Stimulated activated memory B cell treated with anti-CD40 and anti-IgM and Interleukin-4, amounts not matched to agents 10 μg/mL and 1 μg/mL and 100 μg/mL, for 72 hours (primary cell): ENCODE results near the gene ENO2.

Experiments used
- ATAC-seq: fragments of 150-1000 bp; cut with Tn5 transposase; 2 replicates; pipeline ENCODE4 v1.10.0; 2021
- H3K27ac Mint-ChIP-seq: one replicate; pipeline ENCODE4 v1.8.0; 2022; ENCODE audit warnings: mild to moderate bottlenecking, mixed read lengths
- H3K27me3 Mint-ChIP-seq: one replicate; pipeline ENCODE4 v1.8.0; 2022; ENCODE audit warnings: mixed read lengths
- H3K36me3 Mint-ChIP-seq: one replicate; pipeline ENCODE4 v1.8.0; 2022; ENCODE audit warnings: mixed read lengths
- H3K4me1 Mint-ChIP-seq: one replicate; pipeline ENCODE4 v1.8.0; 2022; ENCODE audit warnings: mixed read lengths
- H3K4me3 Mint-ChIP-seq: one replicate; pipeline ENCODE4 v1.8.0; 2022; ENCODE audit warnings: mild to moderate bottlenecking, moderate library complexity, mixed read lengths
- H3K9me3 Mint-ChIP-seq: one replicate; pipeline ENCODE4 v1.8.0; 2022; ENCODE audit warnings: mixed read lengths

ENO2 gene

GRCh38 chr12:6954316-6955107 is 40.1 kb downstream of the ENO2 start:
- Mint-ChIP-seq H3K36me3 (peaks cover 73% of the 10 kb centered on the region), H3K4me3 (peak overlapping the region; percentile 96), H3K27me3 (no peaks in the 10 kb centered on the region), H3K4me1 (peaks cover 88% of the 10 kb centered on the region), H3K9me3 (no peaks in the 10 kb centered on the region), H3K27ac (peak overlapping the region; percentile 98)
- no peak for ATAC-seq

- H3K27ac Mint-ChIP-seq: peak overlapping the region; percentile 98
- H3K9me3 Mint-ChIP-seq: no peaks in the 10 kb centered on the region
- peaks cover 80% of the 10 kb centered on the region for H3K36me3 Mint-ChIP-seq
- H3K4me1 Mint-ChIP-seq: peaks cover 88% of the 10 kb centered on the region
- peak overlapping the region; percentile 96 for H3K4me3 Mint-ChIP-seq
- no peaks in the 10 kb centered on the region for H3K27me3 Mint-ChIP-seq
- no peak for ATAC-seq
These were observed 41.0 kb downstream of the ENO2 start for GRCh38 chr12:6955108-6956020.

GRCh38 chr12:6956021-6956727 is 41.8 kb downstream of the ENO2 start:
- Mint-ChIP-seq H3K4me1 (peaks cover 88% of the 10 kb centered on the region), H3K27me3 (no peaks in the 10 kb centered on the region), H3K27ac (peak overlapping the region; percentile 98)

GRCh38 chr12:6957151-6957701 is 42.8 kb downstream of the ENO2 start:
- H3K9me3 Mint-ChIP-seq: no peaks in the 10 kb centered on the region
- H3K27ac Mint-ChIP-seq: peak overlapping the region; percentile 98
- H3K4me1 Mint-ChIP-seq: peaks cover 98% of the 10 kb centered on the region
- ATAC-seq: no peak
- no peaks in the 10 kb centered on the region for H3K27me3 Mint-ChIP-seq
- H3K4me3 Mint-ChIP-seq: peak overlapping the region; percentile 96
- peaks cover 76% of the 10 kb centered on the region for H3K36me3 Mint-ChIP-seq

More at GRCh38 chr12:6956021-6956727, 41.8 kb downstream of the ENO2 start:
- ATAC-seq: no peak
- Mint-ChIP-seq H3K9me3 (no peaks in the 10 kb centered on the region), H3K36me3 (peaks cover 83% of the 10 kb centered on the region), H3K4me3 (peak overlapping the region; percentile 96)

- Mint-ChIP-seq H3K27ac (peak overlapping the region; percentile 98), H3K27me3 (no peaks in the 10 kb centered on the region), H3K4me3 (peak overlapping the region; percentile 96), H3K36me3 (peaks cover 68% of the 10 kb centered on the region), H3K4me1 (peaks cover 99% of the 10 kb centered on the region), H3K9me3 (no peaks in the 10 kb centered on the region)
- no peak for ATAC-seq
These were observed 43.6 kb downstream of the ENO2 start for GRCh38 chr12:6957741-6958608.

- peak overlapping the region; percentile 96 for H3K4me3 Mint-ChIP-seq
These were observed 44.3 kb downstream of the ENO2 start for GRCh38 chr12:6958609-6959057.

GRCh38 chr12:6959058-6959804 is 44.9 kb downstream of the ENO2 start:
- Mint-ChIP-seq H3K36me3 (peaks cover 56% of the 10 kb centered on the region), H3K4me3 (peak overlapping the region; percentile 96), H3K27ac (peak overlapping the region; percentile 98), H3K9me3 (no peaks in the 10 kb centered on the region), H3K4me1 (peaks cover 91% of the 10 kb centered on the region), H3K27me3 (no peaks in the 10 kb centered on the region)
- ATAC-seq: peak; percentile 80

More at GRCh38 chr12:6958609-6959057, 44.3 kb downstream of the ENO2 start:
- H3K27ac Mint-ChIP-seq: peak overlapping the region; percentile 98
- H3K36me3 Mint-ChIP-seq: peaks cover 62% of the 10 kb centered on the region
- no peak for ATAC-seq
- peaks cover 96% of the 10 kb centered on the region for H3K4me1 Mint-ChIP-seq
- no peaks in the 10 kb centered on the region for H3K27me3 Mint-ChIP-seq
- no peaks in the 10 kb centered on the region for H3K9me3 Mint-ChIP-seq

GRCh38 chr12:6959805-6960592 is 45.6 kb downstream of the ENO2 start:
- Mint-ChIP-seq H3K9me3 (no peaks in the 10 kb centered on the region), H3K4me1 (peaks cover 91% of the 10 kb centered on the region), H3K27ac (peak overlapping the region; percentile 98), H3K27me3 (no peaks in the 10 kb centered on the region), H3K36me3 (peaks cover 48% of the 10 kb centered on the region), H3K4me3 (peak overlapping the region; percentile 96)
- ATAC-seq: no peak

GRCh38 chr12:6960593-6961277 is 46.4 kb downstream of the ENO2 start:
- Mint-ChIP-seq H3K9me3 (no peaks in the 10 kb centered on the region), H3K27me3 (no peaks in the 10 kb centered on the region), H3K27ac (peak overlapping the region; percentile 98), H3K4me1 (peaks cover 91% of the 10 kb centered on the region), H3K4me3 (peak overlapping the region; percentile 96), H3K36me3 (peaks cover 48% of the 10 kb centered on the region)
- ATAC-seq: peak; percentile 49

GRCh38 chr12:6961278-6961694 is 46.9 kb downstream of the ENO2 start:
- peak overlapping the region; percentile 96 for H3K4me3 Mint-ChIP-seq
- H3K36me3 Mint-ChIP-seq: peaks cover 46% of the 10 kb centered on the region
- H3K27me3 Mint-ChIP-seq: no peaks in the 10 kb centered on the region

GRCh38 chr12:6961695-6962284 is 47.4 kb downstream of the ENO2 start:
- H3K27me3 Mint-ChIP-seq: no peaks in the 10 kb centered on the region
- peak; percentile 15 for ATAC-seq
- H3K4me1 Mint-ChIP-seq: peaks cover 83% of the 10 kb centered on the region
- H3K9me3 Mint-ChIP-seq: no peaks in the 10 kb centered on the region
- peaks cover 43% of the 10 kb centered on the region for H3K36me3 Mint-ChIP-seq
- peak overlapping the region; percentile 98 for H3K27ac Mint-ChIP-seq
- peak overlapping the region; percentile 96 for H3K4me3 Mint-ChIP-seq

More at GRCh38 chr12:6961278-6961694, 46.9 kb downstream of the ENO2 start:
- peak; percentile 63 for ATAC-seq
- H3K4me1 Mint-ChIP-seq: peaks cover 88% of the 10 kb centered on the region
- H3K27ac Mint-ChIP-seq: peak overlapping the region; percentile 98
- no peaks in the 10 kb centered on the region for H3K9me3 Mint-ChIP-seq
